HG03066 (cell line): Measurements from ENCODE around the gene DMAC2.
"Not testable (repeated sequence)": the region's sequence is repeated elsewhere in the genome, so short reads cannot be mapped to it uniquely, and the experiment has no call there.

Experiments
- ATAC-seq: cut with Tn5 transposase; IDR thresholded peaks from one replicate; pipeline ENCODE4 v1.9.1; 2021; ENCODE audit warnings: low read depth; ENCODE audit not compliant: unreplicated experiment

Gene DMAC2

GRCh38 chr19:41439441-41440222 lies at the start of gene DMAC2:
Gene DMAC2 (minus strand): TSS chr19:41439912. CDS start chr19:41439899, 13 bp downstream.
- peak; percentile 89 for ATAC-seq

- ATAC-seq: not testable (repeated sequence)
These were observed 47.2 kb upstream of the DMAC2 start for GRCh38 chr19:41486953-41487352.

- no peak for ATAC-seq
These were observed 45.1 kb upstream of the DMAC2 start for GRCh38 chr19:41484822-41485221.

- ATAC-seq: no peak
These were observed 40.6 kb upstream of the DMAC2 start for GRCh38 chr19:41480336-41480735.

- ATAC-seq: no peak
These were observed 40.1 kb upstream of the DMAC2 start for GRCh38 chr19:41479757-41480191.

GRCh38 chr19:41478875-41479756 lies 39.4 kb upstream of the DMAC2 start:
- ATAC-seq: no peak

- ATAC-seq: no peak
These were observed 38.5 kb upstream of the DMAC2 start for GRCh38 chr19:41478171-41478570.

GRCh38 chr19:41476583-41476982 lies 36.9 kb upstream of the DMAC2 start:
- no peak for ATAC-seq

GRCh38 chr19:41463257-41464256 lies 23.8 kb upstream of the DMAC2 start:
- not testable (repeated sequence) for ATAC-seq

GRCh38 chr19:41462497-41462896 lies 22.8 kb upstream of the DMAC2 start:
- no peak for ATAC-seq

GRCh38 chr19:41457241-41457640 lies 17.5 kb upstream of the DMAC2 start:
- ATAC-seq: no peak

- no peak for ATAC-seq
These were observed 16.7 kb upstream of the DMAC2 start for GRCh38 chr19:41456342-41456918.

GRCh38 chr19:41455936-41456335 lies 16.2 kb upstream of the DMAC2 start:
- ATAC-seq: no peak

- ATAC-seq: no peak
These were observed 13.0 kb upstream of the DMAC2 start for GRCh38 chr19:41452584-41453275.

- ATAC-seq: no peak
These were observed 10.1 kb upstream of the DMAC2 start for GRCh38 chr19:41449865-41450178.

GRCh38 chr19:41449079-41449864 lies 9.6 kb upstream of the DMAC2 start:
- ATAC-seq: no peak

GRCh38 chr19:41447732-41448332 lies 8.1 kb upstream of the DMAC2 start:
- no peak for ATAC-seq

GRCh38 chr19:41445575-41445974 lies 5.9 kb upstream of the DMAC2 start:
- ATAC-seq: no peak
